GM12801 (cell line): Measurements from ENCODE around the gene PIBF1.

Experiments used
- CTCF ChIP-seq: IDR thresholded peaks from one replicate; pipeline ENCODE4 v1.5.1; 2011; ENCODE audit warnings: control low read depth; ENCODE audit not compliant: insufficient read length; ENCODE audit errors: extremely low read depth

The PIBF1 gene

DNA sequence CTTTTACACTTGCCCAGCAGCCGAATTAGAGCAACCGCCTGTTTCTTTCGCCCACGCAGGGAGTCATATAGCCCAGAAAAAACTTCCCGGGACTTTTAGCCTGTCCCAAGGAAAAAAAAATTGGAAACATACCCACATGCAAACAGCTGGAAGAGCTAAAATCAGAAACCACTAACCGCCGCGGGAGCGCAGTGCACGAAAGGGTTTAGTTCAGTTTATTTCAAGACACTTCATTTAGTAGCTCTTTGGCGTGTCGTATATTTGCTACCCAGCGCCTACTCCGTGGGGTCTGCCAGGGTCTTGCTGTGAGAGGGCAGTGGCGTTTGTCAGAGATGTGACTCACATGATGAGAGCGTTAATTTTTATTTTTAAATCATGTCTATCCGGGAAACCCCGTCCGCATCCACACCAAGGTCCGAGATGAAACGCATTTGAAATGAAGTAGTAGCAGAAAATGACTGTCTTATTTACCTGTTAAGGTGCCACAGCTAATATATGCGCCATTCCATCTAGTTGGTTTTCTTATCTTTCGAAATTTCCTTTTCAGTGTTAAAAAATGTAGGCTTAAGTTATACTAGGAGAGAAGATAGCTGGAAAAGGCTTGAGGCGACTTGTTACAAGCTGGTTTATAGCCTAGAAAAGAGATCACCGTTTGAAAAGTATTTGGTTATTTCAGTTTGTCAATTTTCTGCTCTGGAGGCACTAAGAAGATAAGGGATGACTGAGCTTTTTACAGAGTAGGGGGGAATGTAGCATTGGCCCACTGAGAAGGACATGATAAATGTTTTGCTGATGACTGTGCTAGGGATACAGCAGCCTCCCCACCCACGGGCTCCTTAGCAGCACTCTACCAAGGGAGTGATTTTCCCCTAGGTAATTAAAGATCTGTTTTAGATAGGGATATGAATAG lies 278.6 kb downstream of the PIBF1 start:
- TF ChIP-seq CTCF = no peak

- TF ChIP-seq CTCF = no peak
These were observed 279.5 kb downstream of the PIBF1 start for GRCh38 chr13:73061473-73061872.

- TF ChIP-seq CTCF = no peak
These were observed 279.9 kb downstream of the PIBF1 start for GRCh38 chr13:73061876-73062275.

GRCh38 chr13:73062468-73062867 lies 280.5 kb downstream of the PIBF1 start:
- TF ChIP-seq CTCF = no peak

- no peak for TF ChIP-seq CTCF
These were observed 281.2 kb downstream of the PIBF1 start for GRCh38 chr13:73063166-73063565.

- TF ChIP-seq CTCF = no peak
These were observed 283.1 kb downstream of the PIBF1 start for GRCh38 chr13:73065036-73065435.

DNA sequence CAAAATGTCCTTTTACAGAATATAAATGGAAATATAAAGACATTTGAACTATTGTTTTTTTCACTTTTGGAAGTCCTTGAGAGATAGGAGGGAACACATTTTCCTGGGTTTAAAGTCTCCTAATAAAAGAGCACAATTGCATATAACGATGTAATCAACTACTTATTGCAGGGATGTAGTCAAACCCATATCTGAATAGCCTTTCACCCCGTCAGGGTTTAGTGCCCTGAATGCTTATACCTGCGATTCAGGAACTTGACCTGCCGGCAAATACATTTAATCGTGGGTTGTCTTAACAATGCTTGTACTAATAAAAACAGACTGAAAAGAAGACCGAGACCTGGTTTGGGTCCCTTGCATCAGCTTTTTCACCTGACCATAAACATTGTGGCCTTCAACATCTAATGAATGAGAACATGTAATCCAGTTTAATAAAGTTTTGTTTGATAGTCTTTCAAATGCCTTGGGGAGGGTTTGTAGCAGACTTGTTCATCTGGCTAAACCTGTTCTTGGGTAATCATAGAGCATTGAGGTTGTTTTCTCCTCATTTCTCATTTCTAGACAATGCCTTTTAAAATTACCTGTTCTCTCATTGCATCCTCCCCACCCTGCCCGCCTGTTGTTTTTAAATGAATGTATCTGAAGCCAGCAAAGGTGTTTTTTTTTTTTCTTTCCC lies 283.9 kb downstream of the PIBF1 start:
- TF ChIP-seq CTCF = no peak
